GM21360 (cell line): ENCODE results near the gene UTP4.
"Not testable (repeated sequence)": the region's sequence is repeated elsewhere in the genome, so short reads cannot be mapped to it uniquely, and the experiment has no call there.

Experiments
- ATAC-seq: cut with Tn5 transposase; IDR thresholded peaks from one replicate; pipeline ENCODE4 v1.9.1; 2021; ENCODE audit warnings: mild to moderate bottlenecking, moderate library complexity; ENCODE audit not compliant: unreplicated experiment

UTP4 gene

DNA sequence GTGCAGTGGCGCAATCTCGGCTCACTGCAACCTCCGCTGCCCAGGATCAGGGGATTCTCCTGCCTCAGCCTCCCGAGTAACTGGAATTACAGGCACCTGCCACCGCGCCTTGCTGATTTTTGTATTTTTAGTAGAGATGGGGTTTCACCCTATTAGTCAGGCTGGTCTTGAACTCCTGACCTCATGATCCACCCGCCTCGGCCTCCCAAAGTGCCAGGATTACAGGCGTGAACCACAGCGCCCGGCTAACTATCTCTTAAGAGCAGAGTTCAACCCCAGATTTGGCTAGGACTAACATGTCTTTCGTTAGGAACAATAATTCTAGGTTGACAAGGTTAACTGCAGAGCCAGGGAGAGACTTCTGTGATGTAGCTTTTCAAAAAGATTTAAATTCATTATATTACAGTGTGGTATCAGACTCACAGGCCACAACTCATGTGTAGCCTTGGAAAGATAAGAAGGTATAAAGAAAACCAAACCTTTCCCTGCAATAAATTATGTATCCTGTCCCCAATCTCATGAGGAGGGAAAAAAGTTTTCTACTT lies 4.4 kb upstream of the UTP4 start:
- no peak for ATAC-seq

DNA sequence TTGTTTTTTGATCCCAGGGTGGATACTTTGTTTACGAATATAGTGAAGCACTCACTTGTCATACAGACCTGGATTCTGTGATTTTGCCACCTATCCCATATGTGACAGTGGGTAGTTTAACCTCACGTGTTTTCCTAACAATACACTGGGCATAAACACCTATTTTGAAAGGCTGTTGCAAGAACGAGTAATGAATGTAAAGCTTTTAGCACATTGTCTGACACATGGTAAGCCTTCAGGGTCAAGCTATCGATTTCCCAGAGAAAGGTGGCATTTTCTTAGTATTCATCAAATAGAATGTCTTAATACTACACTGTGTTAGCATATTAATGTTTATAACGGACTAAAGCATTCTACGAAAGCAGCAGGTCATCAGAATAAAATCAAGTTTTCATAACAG lies 2.0 kb upstream of the UTP4 start:
- no peak for ATAC-seq

- ATAC-seq: no peak
Observed at GRCh38 chr16:69131167-69131838, 1.1 kb upstream of the UTP4 start.

DNA sequence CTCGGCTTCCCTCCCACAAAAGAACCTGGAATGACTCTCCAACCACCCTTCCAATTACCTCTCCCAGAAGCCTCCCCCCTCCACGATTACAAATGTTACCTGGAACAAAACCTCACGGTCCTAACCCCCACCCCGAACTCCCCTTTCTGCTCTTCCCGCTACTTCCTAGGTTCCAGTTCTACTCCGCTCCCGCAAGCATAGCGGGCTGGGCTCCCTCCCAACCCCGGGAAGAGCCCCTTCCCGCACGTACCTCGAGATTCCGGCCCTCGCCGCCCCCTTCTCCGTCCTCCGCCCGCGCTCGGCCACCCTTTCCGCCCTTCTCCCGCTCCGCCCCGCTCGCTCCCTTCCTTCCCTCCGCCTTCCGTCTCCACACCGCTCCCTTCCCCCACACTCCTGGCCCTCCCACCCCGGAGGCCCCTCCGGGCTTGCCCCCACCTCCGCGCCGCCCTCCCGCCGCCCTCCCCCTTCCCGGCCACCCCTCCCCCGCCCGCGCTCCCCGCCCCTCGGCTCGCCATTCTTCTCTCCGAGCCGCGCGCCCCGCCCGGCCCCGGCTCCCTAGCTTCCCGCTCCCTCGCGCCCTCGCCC lies 518 bp upstream of the UTP4 start:
- ATAC-seq: peak; percentile 36

DNA sequence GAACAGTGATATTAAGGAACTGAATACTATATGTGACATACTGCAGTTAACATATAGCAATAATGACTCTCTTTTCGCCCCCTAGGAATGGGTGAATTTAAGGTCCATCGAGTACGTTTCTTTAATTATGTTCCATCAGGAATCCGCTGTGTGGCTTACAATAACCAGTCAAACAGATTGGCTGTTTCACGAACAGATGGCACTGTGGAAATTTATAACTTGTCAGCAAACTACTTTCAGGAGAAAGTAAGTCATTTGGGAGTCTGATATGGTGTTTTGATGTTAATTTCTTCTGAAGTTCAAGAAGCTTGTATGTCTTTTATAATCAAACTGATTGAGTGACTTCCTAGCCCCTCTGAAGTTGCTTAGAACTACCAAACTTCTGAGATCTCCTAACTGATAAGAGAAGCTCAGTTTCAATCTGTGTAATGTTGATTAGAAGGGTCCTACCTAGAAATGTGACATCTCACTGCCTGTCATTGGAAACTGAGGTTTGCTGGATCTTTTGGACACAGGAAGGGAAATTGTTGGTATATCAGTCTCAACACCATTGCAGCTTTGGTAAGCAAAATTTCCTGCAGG lies 1.0 kb downstream of the UTP4 start:
- ATAC-seq: no peak

DNA sequence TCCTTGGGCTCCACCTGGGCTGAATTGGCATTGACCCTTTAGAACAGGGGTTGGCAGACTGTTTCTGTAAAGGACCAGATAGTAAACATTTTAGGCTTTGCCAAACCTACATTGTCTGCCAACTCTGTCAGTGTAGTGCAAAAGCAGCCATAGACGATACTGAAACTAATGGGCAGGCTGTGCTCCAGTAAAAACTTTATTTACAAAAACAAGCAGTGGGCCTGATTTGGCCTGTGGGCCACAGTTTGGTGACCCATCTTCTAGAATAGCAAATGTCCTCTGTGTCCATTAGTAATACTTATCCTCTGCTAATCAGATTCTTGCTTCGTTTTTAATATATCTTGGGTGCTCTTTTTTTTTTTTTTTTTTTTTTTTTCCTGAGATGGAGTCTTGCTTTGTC lies 6.2 kb downstream of the UTP4 start:
- no peak for ATAC-seq

DNA sequence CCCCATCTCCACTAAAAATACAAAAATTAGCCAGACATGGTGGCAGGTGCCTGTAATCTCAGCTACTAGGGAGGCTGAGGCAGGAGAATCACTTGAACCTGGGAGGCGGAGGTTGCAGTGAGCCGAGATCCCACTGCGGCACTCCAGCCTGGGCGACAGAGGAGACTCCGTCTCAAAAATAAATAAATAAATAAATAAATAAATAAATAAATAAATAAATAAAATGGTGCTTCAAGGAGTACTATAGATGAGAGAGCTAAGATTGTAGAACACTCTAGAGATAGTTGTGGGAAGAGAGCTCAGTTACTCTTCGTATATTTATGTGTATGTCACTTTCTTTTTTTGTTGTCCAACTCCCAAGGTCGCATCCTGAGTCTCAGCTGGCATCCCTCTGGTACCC lies 7.0 kb downstream of the UTP4 start:
- not testable (repeated sequence) for ATAC-seq

- ATAC-seq: no peak
Observed at GRCh38 chr16:69141014-69141413, 8.6 kb downstream of the UTP4 start.

DNA sequence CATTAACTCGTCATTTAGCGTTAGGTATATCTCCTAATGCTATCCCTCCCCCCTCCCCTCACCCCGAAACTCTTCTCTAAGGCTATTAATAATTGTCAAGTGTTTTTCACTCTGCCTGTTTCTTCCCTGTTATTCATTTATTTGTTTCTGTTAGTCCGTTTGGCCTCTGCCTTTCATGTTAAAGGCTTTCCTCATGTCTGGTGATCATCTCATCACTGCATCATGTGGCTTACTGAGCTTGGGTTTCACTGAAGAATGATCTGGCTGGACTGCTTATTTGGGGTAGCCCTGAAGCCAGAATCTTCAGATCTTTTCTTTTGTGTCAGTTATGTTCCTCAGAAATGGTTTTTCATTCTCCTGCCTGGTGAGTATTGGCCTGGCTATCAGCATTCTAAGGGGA lies 9.5 kb downstream of the UTP4 start:
- ATAC-seq: no peak

DNA sequence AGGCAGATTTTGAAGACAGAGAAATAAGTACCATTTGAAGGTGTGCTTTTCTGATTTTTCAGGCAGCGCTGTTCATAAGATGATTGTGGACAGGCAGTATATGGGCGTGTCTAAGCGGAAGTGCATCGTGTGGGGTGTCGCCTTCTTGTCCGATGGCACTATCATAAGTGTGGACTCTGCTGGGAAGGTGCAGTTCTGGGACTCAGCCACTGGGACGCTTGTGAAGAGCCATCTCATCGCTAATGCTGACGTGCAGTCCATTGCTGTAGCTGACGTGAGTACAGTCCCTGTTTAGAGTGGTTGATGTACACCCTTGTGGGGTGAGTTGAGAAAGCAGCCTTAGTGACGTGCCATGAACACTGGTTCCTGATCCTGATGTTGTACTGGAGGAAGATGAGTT lies 10.7 kb downstream of the UTP4 start:
- ATAC-seq: no peak

- no peak for ATAC-seq
Observed at GRCh38 chr16:69145658-69146057, 13.2 kb downstream of the UTP4 start.

- ATAC-seq: not testable (repeated sequence)
Observed at GRCh38 chr16:69149621-69150020, 17.2 kb downstream of the UTP4 start.

GRCh38 chr16:69150146-69150865 lies 17.9 kb downstream of the UTP4 start:
- ATAC-seq: no peak

DNA sequence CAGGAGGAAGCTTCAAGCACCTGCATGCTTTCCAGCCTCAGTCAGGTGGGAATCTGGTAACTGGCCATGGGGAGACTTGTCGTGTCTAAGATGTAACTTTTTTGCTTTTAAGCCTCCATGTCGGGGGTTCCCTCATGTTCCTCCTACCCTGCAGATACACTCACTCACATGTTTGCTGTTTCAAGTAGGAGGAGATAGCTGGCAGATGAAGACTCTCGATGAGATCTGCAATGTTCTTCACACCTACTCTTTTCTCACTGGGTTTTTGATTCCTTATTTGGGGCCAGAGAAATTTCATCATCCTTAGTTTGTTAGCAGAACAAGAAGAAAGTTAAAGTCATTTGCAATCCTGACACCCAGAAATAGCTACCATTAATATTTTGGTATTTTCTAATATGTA lies 24.7 kb downstream of the UTP4 start:
- ATAC-seq: no peak

GRCh38 chr16:69160192-69160591 lies 27.7 kb downstream of the UTP4 start:
- ATAC-seq: no peak

DNA sequence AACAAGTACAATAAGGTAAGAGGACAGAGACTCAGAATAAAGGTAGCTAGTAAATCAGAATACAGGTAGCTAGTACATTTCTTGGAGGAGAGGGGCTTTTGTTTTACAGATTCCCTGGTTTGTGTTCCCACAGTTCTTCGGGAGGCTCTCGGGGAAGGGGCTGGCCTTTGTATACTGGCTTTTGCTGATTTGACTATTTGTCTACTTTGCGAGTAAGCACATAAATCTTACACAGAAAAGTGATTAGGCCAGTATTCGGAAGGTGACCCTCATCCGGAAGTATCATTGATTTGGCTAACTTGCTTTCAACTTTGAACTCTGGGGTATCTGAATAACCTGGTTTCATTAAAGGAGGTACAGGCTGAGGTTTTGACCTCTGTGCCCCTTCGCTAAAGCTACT lies 33.1 kb downstream of the UTP4 start:
- ATAC-seq: no peak

DNA sequence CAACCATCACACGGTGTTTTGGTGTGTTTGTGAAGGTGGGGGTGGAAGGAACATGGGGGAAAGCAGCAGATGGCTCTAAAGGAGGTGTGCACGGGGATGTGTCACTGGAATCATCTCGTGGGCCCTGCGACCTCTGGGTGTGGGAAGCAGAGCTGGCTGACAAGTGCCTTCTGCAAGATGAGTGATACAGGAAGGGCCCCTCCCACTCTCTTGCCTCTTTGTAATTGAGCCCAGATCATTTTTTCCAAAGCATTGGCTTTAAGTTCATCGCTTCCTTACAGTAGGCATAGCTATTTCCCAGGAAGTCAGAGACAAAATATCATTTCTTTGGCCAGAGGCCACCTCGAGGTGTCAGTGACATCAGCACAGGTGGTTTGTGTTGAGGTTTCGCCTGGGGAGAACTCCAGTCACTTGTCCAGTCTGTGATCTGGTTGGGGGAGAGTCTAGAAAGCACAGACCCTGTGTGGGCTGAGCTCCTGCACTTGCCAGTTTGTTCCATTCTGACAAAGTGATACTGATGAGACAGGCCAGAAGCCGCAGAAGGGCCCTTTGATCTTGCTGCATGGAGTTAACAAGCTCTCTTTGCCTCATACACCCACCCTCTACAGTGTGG lies 33.9 kb downstream of the UTP4 start:
- no peak for ATAC-seq

- ATAC-seq: no peak
Observed at GRCh38 chr16:69166946-69167930, 34.8 kb downstream of the UTP4 start.

- no peak for ATAC-seq
Observed at GRCh38 chr16:69169051-69169450, 36.6 kb downstream of the UTP4 start.
